CD14-positive monocyte (primary cell): ENCODE data around the gene UNC13B. TPM values are rescaled to one million over a fixed set of nuclear protein-coding genes. Genes with fewer than 3 reads are reported as not detected.
"Not testable (repeated sequence)": the region's sequence is repeated elsewhere in the genome, so short reads cannot be mapped to it uniquely, and the experiment has no call there.

ENCODE experiments used
- DNase-seq, 3 donors: peaks; one replicate each; pipeline ENCODE4 v3.0.0-alpha.2; 2011 to 2022
- H2AFZ ChIP-seq: 2 replicates; pipeline ENCODE4 v1.6.0; 2012; ENCODE audit warnings: mild to moderate bottlenecking, low read depth, low read length, inconsistent platforms; ENCODE audit not compliant: insufficient read depth, poor library complexity, severe bottlenecking
- H3K27ac ChIP-seq, 2 donors: 1 replicate in 1 of 2; 2 replicates in 1 of 2; pipeline ENCODE4 v1.5.1; 2012 to 2013; ENCODE audit warnings: low read length in 2 of 2, control low read depth in 1 of 2, inconsistent platforms in 1 of 2, low read depth in 1 of 2, mild to moderate bottlenecking in 1 of 2
- H3K27me3 ChIP-seq, 2 donors: one replicate each; pipeline versions ENCODE4 v1.6.0 to v1.6.1; 2011 to 2013; ENCODE audit warnings: low read length in 2 of 2; ENCODE audit not compliant: control insufficient read depth in 2 of 2, insufficient read depth in 2 of 2
- H3K36me3 ChIP-seq, 2 donors: replicated peaks in 1 of 2; 1 replicate in 1 of 2; 2 replicates in 1 of 2; pipeline versions ENCODE4 v1.5.1 to v1.6.1; 2012 to 2013; ENCODE audit warnings: low read length in 2 of 2, control low read depth in 1 of 2, inconsistent platforms in 1 of 2, mild to moderate bottlenecking in 1 of 2; ENCODE audit not compliant: insufficient read depth in 2 of 2, control insufficient read depth in 1 of 2
- H3K4me1 ChIP-seq, 2 donors: 1 replicate in 1 of 2; 2 replicates in 1 of 2; pipeline versions ENCODE4 v1.5.1 to v1.6.1; 2012 to 2013; ENCODE audit warnings: low read length in 2 of 2, control low read depth in 1 of 2, inconsistent platforms in 1 of 2, mild to moderate bottlenecking in 1 of 2, moderate library complexity in 1 of 2; ENCODE audit not compliant: insufficient read depth in 2 of 2, control insufficient read depth in 1 of 2
- H3K4me2 ChIP-seq: replicated peaks from 2 replicates; pipeline ENCODE3; 2012; ENCODE audit warnings: low read length, moderate library complexity, mild to moderate bottlenecking; ENCODE audit not compliant: poor library complexity, severe bottlenecking; ENCODE audit errors: extremely low read depth
- H3K4me3 ChIP-seq, 3 experiments: fragments of 200-600 bp in 1 of 3; sonication (generic) in 1 of 3; replicated peaks in 1 of 3; 1 replicate in 2 of 3; 2 replicates in 1 of 3; pipeline ENCODE4 v1.5.1; 2011 to 2013; ENCODE audit warnings: low read length in 3 of 3, mild to moderate bottlenecking in 3 of 3, control low read depth in 2 of 3, low read depth in 2 of 3, inconsistent platforms in 1 of 3, moderate library complexity in 1 of 3
- H3K79me2 ChIP-seq: 2 replicates; pipeline ENCODE4 v1.6.0; 2012; ENCODE audit warnings: mild to moderate bottlenecking, control low read depth, inconsistent platforms, low read length, moderate library complexity; ENCODE audit not compliant: insufficient read depth
- H3K9ac ChIP-seq: 2 replicates; pipeline ENCODE4 v1.6.0; 2017; ENCODE audit warnings: low read length, mild to moderate bottlenecking; ENCODE audit not compliant: insufficient read depth, poor library complexity, severe bottlenecking
- H3K9me3 ChIP-seq, 2 donors: replicated peaks in 1 of 2; 1 replicate in 1 of 2; 2 replicates in 1 of 2; pipeline versions ENCODE4 v1.5.1 to v1.6.1; 2012 to 2013; ENCODE audit warnings: low read length in 2 of 2, control low read depth in 1 of 2; ENCODE audit not compliant: control insufficient read depth in 1 of 2, insufficient read depth in 1 of 2
- H4K20me1 ChIP-seq: 2 replicates; pipeline ENCODE4 v1.6.0; 2012; ENCODE audit warnings: mild to moderate bottlenecking, low read length, control low read depth, moderate library complexity; ENCODE audit not compliant: insufficient read depth
- H3K27ac Mint-ChIP-seq, 7 donors: one replicate each; pipeline ENCODE4 v1.8.0; 2020; ENCODE audit warnings: mild to moderate bottlenecking in 7 of 7, mixed read lengths in 7 of 7, moderate library complexity in 6 of 7, inconsistent platforms in 2 of 7
- H3K27me3 Mint-ChIP-seq, 3 donors: one replicate each; pipeline ENCODE4 v1.8.0; 2021 to 2022; ENCODE audit warnings: low read depth in 3 of 3, mild to moderate bottlenecking in 3 of 3, mixed read lengths in 3 of 3, moderate library complexity in 3 of 3, inconsistent platforms in 1 of 3
- H3K36me3 Mint-ChIP-seq, 2 donors: one replicate each; pipeline ENCODE4 v1.8.0; 2020; ENCODE audit warnings: mixed read lengths in 2 of 2, inconsistent platforms in 1 of 2, mild to moderate bottlenecking in 1 of 2
- H3K4me1 Mint-ChIP-seq: one replicate; pipeline ENCODE4 v1.8.0; 2020; ENCODE audit warnings: mild to moderate bottlenecking, mixed read lengths
- H3K4me3 Mint-ChIP-seq, 2 donors: one replicate each; pipeline ENCODE4 v1.8.0; 2020; ENCODE audit warnings: mild to moderate bottlenecking in 2 of 2, mixed read lengths in 2 of 2, moderate library complexity in 1 of 2
- H3K9me3 Mint-ChIP-seq, 7 donors: one replicate each; pipeline ENCODE4 v1.8.0; 2020 to 2022; ENCODE audit warnings: mixed read lengths in 7 of 7, mild to moderate bottlenecking in 6 of 7, moderate library complexity in 6 of 7, inconsistent platforms in 2 of 7
- CTCF ChIP-seq: fragments of 200-600 bp; IDR thresholded peaks from one replicate; pipeline ENCODE4 v1.8.0; 2022; ENCODE audit warnings: antibody characterized with exemption, mild to moderate bottlenecking
- WGBS: methylation state at CpG from one replicate; pipeline ENCODE4 v1.1.5; 2013; ENCODE audit warnings: missing lambda C conversion rate; ENCODE audit not compliant: insufficient coverage; 5-methylcytosine and 5-hydroxymethylcytosine counted together
- intact Hi-C, 2 donors: fragments of 100-400 bp; cut with micrococcal nuclease; formaldehyde crosslinking; loops; one replicate each; pipeline versions ENCODE4 v1.15.0 to v1.15.1; 2023
- polyA plus RNA-seq, 3 donors: library from polyadenylated mRNA; depleted of rRNA in 1 of 3; unstranded in 2 of 3; stranded (reverse) in 1 of 3; fragments of 300-500 nt in 2 of 3; fragments of >200 nt in 1 of 3; fragmentation: Illumina TruSeq in 2 of 3; gene quantifications; 1 replicate in 2 of 3; 2 replicates in 1 of 3; pipeline ENCODE4 v1.2.3, GENCODE V29; 2012 to 2021

Gene UNC13B
- polyA plus RNA-seq, 3 donors = 0.41 to 0.81 (median 0.66) TPM

- Histone ChIP-seq H3K9me3 (peaks cover 14 to 24% of the 10 kb centered on the region in 2 donors), H4K20me1 (no peaks in the 10 kb centered on the region), H3K36me3 (no peaks in the 10 kb centered on the region), H3K27ac (no peak overlapping the region), H3K9ac (no peak overlapping the region), H2AFZ (no peak overlapping the region), H3K4me1 (no peaks in the 10 kb centered on the region), H3K4me2 (no peak overlapping the region), H3K4me3 (no peak overlapping the region), H3K79me2 (no peaks in the 10 kb centered on the region), H3K27me3 (no peaks in the 10 kb centered on the region)
- TF ChIP-seq CTCF = no peak
- Mint-ChIP-seq H3K27ac (no peak overlapping the region), H3K4me1 (no peaks in the 10 kb centered on the region), H3K4me3 (no peak overlapping the region), H3K9me3 (peaks cover 20 to 63% (median 34%) of the 10 kb centered on the region in 7 donors), H3K36me3 (peaks cover 0 to 2% of the 10 kb centered on the region in 2 donors), H3K27me3 (peaks cover 1 to 4% (median 4%) of the 10 kb centered on the region in 3 donors)
- no peak for DNase-seq
- WGBS = 80% methylated on average over 1 of the region's 2 CpGs
- intact Hi-C loops = no loop called here
These were observed 19.0 kb downstream of the UNC13B start for GRCh38 chr9:35180801-35181200.

GRCh38 chr9:35182401-35182800 is 20.6 kb downstream of the UNC13B start:
- peaks cover 17 to 57% (median 33%) of the 10 kb centered on the region in 7 donors for H3K9me3 Mint-ChIP-seq
- H3K4me2 ChIP-seq, H3K4me3 ChIP-seq, H2AFZ ChIP-seq, H3K4me3 Mint-ChIP-seq, H3K27ac Mint-ChIP-seq, DNase-seq, H3K79me2 ChIP-seq, H3K27me3 ChIP-seq, intact Hi-C loops, H3K4me1 ChIP-seq, H3K27me3 Mint-ChIP-seq, H4K20me1 ChIP-seq, H3K36me3 ChIP-seq, H3K36me3 Mint-ChIP-seq, H3K9ac ChIP-seq, H3K4me1 Mint-ChIP-seq, H3K27ac ChIP-seq: not testable (repeated sequence)
- no CpG with 5 or more reads among the region's 3 CpGs for WGBS
- H3K9me3 ChIP-seq = peaks cover 19 to 22% of the 10 kb centered on the region in 2 donors

- H4K20me1 ChIP-seq, H2AFZ ChIP-seq, H3K36me3 Mint-ChIP-seq, H3K9ac ChIP-seq, H3K4me3 Mint-ChIP-seq, H3K79me2 ChIP-seq, H3K27me3 ChIP-seq, H3K36me3 ChIP-seq, H3K4me3 ChIP-seq, H3K4me2 ChIP-seq, intact Hi-C loops, H3K4me1 ChIP-seq, DNase-seq, H3K27ac Mint-ChIP-seq, H3K27ac ChIP-seq, H3K27me3 Mint-ChIP-seq, H3K4me1 Mint-ChIP-seq: not testable (repeated sequence)
- 99% methylated on average over 33 of the region's 56 CpGs for WGBS
- peaks cover 19 to 22% of the 10 kb centered on the region in 2 donors for H3K9me3 ChIP-seq
- peaks cover 17 to 56% (median 33%) of the 10 kb centered on the region in 7 donors for H3K9me3 Mint-ChIP-seq
These were observed 21.4 kb downstream of the UNC13B start for GRCh38 chr9:35182996-35183754.
